ENCODE data around the gene HMX3. TPM values are rescaled to one million over a fixed set of nuclear protein-coding genes. Genes with fewer than 3 reads are reported as not detected.

HMX3 gene
- total RNA-seq (not detected in 2 replicates), polyA plus RNA-seq (not detected in 2 replicates), polyA minus RNA-seq (0.17 TPM in 1 of 2 replicates, not detected in the other), Bru-seq, nascent RNA (not detected), BruChase-seq, experiment 1, labeled RNA remaining after a 6-hour chase (not detected), BruChase-seq, experiment 2, labeled RNA remaining after a 2-hour chase (not detected)
- polyA plus RNA-seq (2011; cell fraction: cytosol; rRNA removed): not detected in 2 replicates
- polyA plus RNA-seq (2011; cell fraction: nucleus; rRNA removed): not detected in 2 replicates
- polyA plus RNA-seq (2012): not detected in 2 replicates
- not detected for polyA minus RNA-seq (2011; cell fraction: cytosol; rRNA and poly(A)+ RNA removed)
- polyA minus RNA-seq (2011; cell fraction: nucleus; rRNA and poly(A)+ RNA removed): not detected in 2 replicates
- long read RNA-seq: 0 reads

- Histone ChIP-seq H3K36me3 (ENCODE audit: control insufficient read depth in 2 of 2, extremely low read depth in 1 of 2, insufficient read depth in 2 of 2, low read length in 2 of 2) (no peaks in the 10 kb centered on the region), H2AFZ (ENCODE audit: low read depth, low read length) (peak within 1 kb of the TSS; percentile 16), H3K9ac (replicated peaks; ENCODE audit: extremely low read depth, insufficient read depth, low read length) (no peak within 1 kb of the TSS), H4K20me1 (replicated peaks; ENCODE audit: control insufficient read depth, extremely low read depth, insufficient read depth, low read length) (no peaks in the 10 kb centered on the region), H3K9me1 (replicated peaks; ENCODE audit: control insufficient read depth, extremely low read depth, insufficient read depth, low read length) (no peaks in the 10 kb centered on the region), H3K4me2 (ENCODE audit: insufficient read depth, low read length) (peak within 1 kb of the TSS; percentile 1), H3K4me3 (replicated peaks in 1 of 3; ENCODE audit: insufficient read depth in 1 of 3, low read depth in 1 of 3, low read length in 3 of 3) (peak within 1 kb of the TSS in 1 of 3 experiments; percentile 15), H3K27me3 (ENCODE audit: control insufficient read depth in 2 of 2, insufficient read depth in 2 of 2, low read length in 2 of 2) (peaks cover 85 to 97% of the 10 kb centered on the region in 2 experiments), H3K79me2 (ENCODE audit: control insufficient read depth, insufficient read depth, low read length) (no peaks in the 10 kb centered on the region), H3K27ac (ENCODE audit: insufficient read depth, low read depth, low read length) (no peak within 1 kb of the TSS), H3K9me3 (replicated peaks; ENCODE audit: control insufficient read depth, insufficient read depth, low read length) (no peaks in the 10 kb centered on the region), H3K4me1 (ENCODE audit: control insufficient read depth, extremely low read depth, insufficient read depth, low read length) (peaks cover 10% of the 10 kb centered on the region)
- FAIRE-seq (no peak), DNase-seq (ENCODE audit: low read depth, low spot score) (no peak)
- ChIA-PET POLR2A (no interaction called here), CTCF (no interaction called here)
- dilution Hi-C loops (cut with MboI; ENCODE audit: extremely low pct_ligation_motif_present, low sequenced_read_pairs) (no loop called here), intact Hi-C loops (cut with micrococcal nuclease) (no loop called here)
- TF ChIP-seq EZH2 (IDR thresholded peaks at IDR 0.05; ENCODE audit: borderline replicate concordance, low read depth, low read length, severe bottlenecking) (peak; percentile 96), JUN (IDR thresholded peaks at IDR 0.05; ENCODE audit: borderline replicate concordance, insufficient read depth, insufficient read length, low read depth) (no peak)
- no TSS peak for BruUV-seq (replicated peaks)
Measured at GRCh38 chr10:123135415-123136141, at the start of gene HMX3. Gene HMX3 (plus strand): TSS chr10:123135970. CDS start chr10:123136051, 81 bp downstream.

DNA sequence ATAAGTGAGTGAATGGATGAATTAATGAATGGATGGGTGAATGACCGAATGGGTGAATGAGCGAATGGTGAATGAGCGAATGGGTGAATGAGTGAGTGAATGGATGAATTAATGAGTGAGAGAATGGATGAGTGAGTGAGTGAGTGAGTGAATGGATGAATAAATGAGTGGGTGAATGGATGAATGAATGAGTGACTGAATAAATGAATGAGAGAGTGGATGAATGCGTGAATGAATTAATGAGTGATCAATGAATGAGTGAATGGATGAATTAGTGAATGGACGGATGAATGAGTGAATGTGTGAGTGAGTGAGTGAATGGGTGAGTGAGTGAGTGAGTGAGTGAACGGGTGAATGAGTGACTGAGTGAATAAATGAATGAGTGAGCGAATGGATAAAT lies 49.5 kb upstream of the HMX3 start:
- dilution Hi-C loops (cut with MboI; ENCODE audit: extremely low pct_ligation_motif_present, low sequenced_read_pairs) (no loop called here), intact Hi-C loops (cut with micrococcal nuclease) (no loop called here)
- Histone ChIP-seq H3K4me3 (replicated peaks in 1 of 3; ENCODE audit: insufficient read depth in 1 of 3, low read depth in 1 of 3, low read length in 3 of 3) (no peak overlapping the region), H3K27ac (ENCODE audit: insufficient read depth, low read depth, low read length) (no peak overlapping the region), H3K79me2 (ENCODE audit: control insufficient read depth, insufficient read depth, low read length) (no peaks in the 10 kb centered on the region), H3K36me3 (ENCODE audit: control insufficient read depth in 2 of 2, extremely low read depth in 1 of 2, insufficient read depth in 2 of 2, low read length in 2 of 2) (no peaks in the 10 kb centered on the region), H3K4me2 (ENCODE audit: insufficient read depth, low read length) (no peak overlapping the region), H2AFZ (ENCODE audit: low read depth, low read length) (no peak overlapping the region), H3K9me1 (replicated peaks; ENCODE audit: control insufficient read depth, extremely low read depth, insufficient read depth, low read length) (no peaks in the 10 kb centered on the region), H3K9ac (replicated peaks; ENCODE audit: extremely low read depth, insufficient read depth, low read length) (no peak overlapping the region), H3K9me3 (replicated peaks; ENCODE audit: control insufficient read depth, insufficient read depth, low read length) (no peaks in the 10 kb centered on the region), H3K4me1 (ENCODE audit: control insufficient read depth, extremely low read depth, insufficient read depth, low read length) (no peaks in the 10 kb centered on the region), H4K20me1 (replicated peaks; ENCODE audit: control insufficient read depth, extremely low read depth, insufficient read depth, low read length) (no peaks in the 10 kb centered on the region), H3K27me3 (ENCODE audit: control insufficient read depth in 2 of 2, insufficient read depth in 2 of 2, low read length in 2 of 2) (no peaks in the 10 kb centered on the region)
- BruUV-seq (replicated peaks): no TSS peak
- TF ChIP-seq POLR2AphosphoS5 (IDR thresholded peaks at IDR 0.05; ENCODE audit: insufficient read depth, low read depth, low read length): no peak
- no peak for TF ChIP-seq POLR2A (IDR thresholded peaks at IDR 0.05; ENCODE audit: low read depth, low read length)
- TF ChIP-seq MAX (IDR thresholded peaks at IDR 0.05; ENCODE audit: insufficient read depth, insufficient read length): no peak
- no peak for TF ChIP-seq MYC (IDR thresholded peaks at IDR 0.05; ENCODE audit: low read depth, low read length)
- TF ChIP-seq CTCF (IDR thresholded peaks at IDR 0.05; ENCODE audit: extremely low read depth in 1 of 2, insufficient read depth in 1 of 2, low read depth in 1 of 2, low read length in 2 of 2): no peak
- TF ChIP-seq GATA2 (IDR thresholded peaks at IDR 0.05; ENCODE audit: insufficient read depth, insufficient read length, low read depth, low read length): no peak
- TF ChIP-seq FOS (IDR thresholded peaks at IDR 0.05; ENCODE audit: borderline replicate concordance, insufficient read depth, low read length): no peak
- TF ChIP-seq EZH2 (IDR thresholded peaks at IDR 0.05; ENCODE audit: borderline replicate concordance, low read depth, low read length, severe bottlenecking): no peak
- no peak for TF ChIP-seq JUN (IDR thresholded peaks at IDR 0.05; ENCODE audit: borderline replicate concordance, insufficient read depth, insufficient read length, low read depth)
- DNase-seq (ENCODE audit: low read depth, low spot score) (no peak), FAIRE-seq (no peak)
- CTCF ChIA-PET: no interaction called here
- POLR2A ChIA-PET: no interaction called here
